Testis (tissue), 2 donors: ENCODE measurements around the gene ZNF853.

Experiments used
- CTCF ChIP-seq, 3 experiments: fragments of 450-650 bp in 2 of 3; fragments of 200-600 bp in 1 of 3; sonication (generic) in 1 of 3; IDR thresholded peaks; one replicate each; pipeline ENCODE4 v1.5.1; 2016 to 2019; ENCODE audit warnings: antibody characterized with exemption in 3 of 3, mild to moderate bottlenecking in 2 of 3, moderate library complexity in 1 of 3
- POLR2A ChIP-seq: fragments of 450-650 bp; IDR thresholded peaks from one replicate; pipeline ENCODE4 v1.6.1; 2017; ENCODE audit warnings: antibody characterized with exemption, mild to moderate bottlenecking, moderate library complexity

DNA sequence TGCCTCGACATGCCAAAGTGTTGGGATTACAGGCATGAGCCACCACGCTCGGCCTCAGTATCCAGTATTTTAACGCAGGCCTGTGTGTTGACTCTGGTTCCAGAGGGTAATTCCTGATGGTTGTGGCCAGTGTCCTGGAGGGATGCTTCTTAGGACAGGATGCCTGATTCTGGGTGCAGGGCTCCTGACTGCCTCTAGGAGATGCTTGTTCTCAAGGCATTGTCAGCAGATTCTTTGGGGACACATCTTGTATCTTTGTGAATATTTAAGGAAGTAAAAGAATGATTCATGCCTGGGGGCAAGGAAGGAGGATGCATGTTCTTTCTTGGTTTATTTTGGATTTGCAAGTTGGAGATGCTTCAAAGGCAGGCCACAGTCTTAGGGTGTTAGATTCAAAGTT is 36.0 kb upstream of the ZNF853 start:
- TF ChIP-seq CTCF (IDR thresholded peaks at IDR 0.05) (peak in 1 of 3 experiments; percentile 9), POLR2A (no peak)
